Measurements from ENCODE around the gene DHX36. TPM values are rescaled to one million over a fixed set of nuclear protein-coding genes. Genes with fewer than 3 reads are reported as not detected.

Gene DHX36, protein sequence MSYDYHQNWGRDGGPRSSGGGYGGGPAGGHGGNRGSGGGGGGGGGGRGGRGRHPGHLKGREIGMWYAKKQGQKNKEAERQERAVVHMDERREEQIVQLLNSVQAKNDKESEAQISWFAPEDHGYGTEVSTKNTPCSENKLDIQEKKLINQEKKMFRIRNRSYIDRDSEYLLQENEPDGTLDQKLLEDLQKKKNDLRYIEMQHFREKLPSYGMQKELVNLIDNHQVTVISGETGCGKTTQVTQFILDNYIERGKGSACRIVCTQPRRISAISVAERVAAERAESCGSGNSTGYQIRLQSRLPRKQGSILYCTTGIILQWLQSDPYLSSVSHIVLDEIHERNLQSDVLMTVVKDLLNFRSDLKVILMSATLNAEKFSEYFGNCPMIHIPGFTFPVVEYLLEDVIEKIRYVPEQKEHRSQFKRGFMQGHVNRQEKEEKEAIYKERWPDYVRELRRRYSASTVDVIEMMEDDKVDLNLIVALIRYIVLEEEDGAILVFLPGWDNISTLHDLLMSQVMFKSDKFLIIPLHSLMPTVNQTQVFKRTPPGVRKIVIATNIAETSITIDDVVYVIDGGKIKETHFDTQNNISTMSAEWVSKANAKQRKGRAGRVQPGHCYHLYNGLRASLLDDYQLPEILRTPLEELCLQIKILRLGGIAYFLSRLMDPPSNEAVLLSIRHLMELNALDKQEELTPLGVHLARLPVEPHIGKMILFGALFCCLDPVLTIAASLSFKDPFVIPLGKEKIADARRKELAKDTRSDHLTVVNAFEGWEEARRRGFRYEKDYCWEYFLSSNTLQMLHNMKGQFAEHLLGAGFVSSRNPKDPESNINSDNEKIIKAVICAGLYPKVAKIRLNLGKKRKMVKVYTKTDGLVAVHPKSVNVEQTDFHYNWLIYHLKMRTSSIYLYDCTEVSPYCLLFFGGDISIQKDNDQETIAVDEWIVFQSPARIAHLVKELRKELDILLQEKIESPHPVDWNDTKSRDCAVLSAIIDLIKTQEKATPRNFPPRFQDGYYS
- 10 to 100 TPM; 73.1 to 74.0 TPM for total RNA-seq

DNA sequence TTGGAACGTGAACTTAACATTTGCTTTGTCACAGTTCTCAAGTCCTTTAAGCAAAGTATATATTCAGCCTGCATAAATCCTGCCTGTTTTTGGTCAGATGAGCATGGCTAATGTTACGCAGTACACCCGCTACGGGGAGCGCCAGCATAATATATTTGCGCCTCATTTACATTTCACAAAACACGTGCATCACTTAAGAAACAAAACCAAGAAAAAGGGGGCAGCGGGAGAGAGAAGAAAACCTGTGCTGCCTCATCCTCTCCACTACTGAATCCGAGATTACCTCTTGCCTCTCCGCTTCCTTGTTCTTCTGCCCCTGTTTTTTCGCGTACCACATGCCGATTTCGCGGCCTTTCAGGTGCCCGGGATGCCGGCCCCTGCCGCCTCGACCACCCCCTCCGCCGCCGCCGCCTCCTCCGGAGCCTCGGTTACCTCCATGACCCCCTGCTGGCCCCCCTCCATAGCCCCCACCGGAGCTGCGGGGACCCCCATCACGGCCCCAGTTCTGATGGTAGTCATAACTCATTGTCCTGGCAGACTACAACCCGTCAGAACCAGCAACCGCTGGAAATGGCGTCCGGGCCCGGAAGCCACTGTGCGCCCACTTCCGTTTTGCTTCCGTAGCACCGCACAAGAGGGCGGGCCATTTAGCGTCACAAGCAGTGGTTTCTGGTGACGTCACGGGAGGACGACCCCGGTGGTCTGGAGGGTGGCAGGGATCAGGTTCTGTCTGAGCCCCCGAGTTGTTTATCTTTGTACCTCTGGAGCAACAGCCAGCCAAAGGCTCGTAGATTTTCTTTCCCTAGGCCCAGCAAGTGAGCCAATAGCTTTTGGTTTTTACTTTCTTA, at the start of gene DHX36:
Gene DHX36, minus strand, starts transcription at position 597 of the 848 bp plus-strand sequence. Its CDS starts 71 bp downstream, at position 526.
- Mint-ChIP-seq H3K4me1 (peaks cover 27% of the 10 kb centered on the region), H3K4me3 (peak within 1 kb of the TSS; percentile 93), H3K27me3 (peaks cover 3% of the 10 kb centered on the region), H3K36me3 (ENCODE audit: low read depth) (peaks cover 19% of the 10 kb centered on the region), H3K27ac (peak within 1 kb of the TSS; percentile 98), H3K9me3 (no peaks in the 10 kb centered on the region)
- ChIA-PET CTCF (no interaction called here), POLR2A (interaction anchor here (0.6 to 1.7 kb wide), 10 partner anchors 8 to 1631 kb away, joined by 3 to 7 read pairs (median 4); no protein-coding TSS in a partner anchor)
- DNase-seq = peak; percentile 92

DNA sequence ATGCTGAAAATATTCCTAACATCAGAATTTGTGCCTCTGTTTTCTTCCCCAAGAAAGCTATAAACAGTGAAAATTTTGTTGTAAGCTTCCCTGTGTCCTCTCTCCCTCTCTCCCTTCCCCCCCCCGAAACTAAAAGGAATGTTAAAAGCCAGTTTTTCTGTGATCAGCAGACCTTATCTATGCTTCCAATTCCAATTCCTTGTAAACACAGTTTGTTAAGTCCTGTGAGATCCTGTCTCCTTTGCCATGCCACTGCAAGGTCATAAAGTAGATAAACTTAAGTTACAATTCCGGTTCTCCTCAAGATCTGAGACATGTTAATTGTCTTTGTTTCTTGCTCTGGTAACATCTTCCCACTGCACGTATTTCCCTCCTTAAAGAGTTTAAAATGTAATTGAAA, 42.9 kb upstream of the DHX36 start:
- Mint-ChIP-seq H3K4me1 (no peaks in the 10 kb centered on the region), H3K36me3 (ENCODE audit: low read depth) (no peaks in the 10 kb centered on the region), H3K27me3 (no peaks in the 10 kb centered on the region), H3K4me3 (no peak overlapping the region), H3K9me3 (no peaks in the 10 kb centered on the region), H3K27ac (no peak overlapping the region)
- POLR2A ChIA-PET = no interaction called here
- DNase-seq = no peak
- CTCF ChIA-PET = no interaction called here

DNA sequence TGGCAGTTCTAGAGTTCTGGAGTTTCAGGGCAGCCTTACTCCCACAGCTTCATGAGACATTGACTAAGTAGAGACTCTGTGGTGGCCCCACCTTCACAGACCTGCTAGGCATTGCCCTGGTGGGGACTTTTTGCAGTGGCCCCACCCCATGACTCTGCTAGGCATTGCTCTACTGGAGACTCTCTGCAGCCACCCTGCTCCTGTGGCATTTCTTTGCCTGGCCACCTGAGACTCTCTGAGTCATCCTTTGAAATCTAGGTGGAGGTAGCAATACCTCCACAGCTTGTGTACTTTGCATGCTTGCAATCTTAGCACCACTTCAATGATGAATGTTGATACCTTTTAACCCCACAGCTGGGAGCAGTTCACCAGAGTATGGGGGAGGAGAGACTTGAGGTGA, 40.6 kb upstream of the DHX36 start:
- H3K27me3 Mint-ChIP-seq = no peaks in the 10 kb centered on the region
- POLR2A ChIA-PET = no interaction called here
- no peaks in the 10 kb centered on the region for H3K4me1 Mint-ChIP-seq
- H3K9me3 Mint-ChIP-seq = no peaks in the 10 kb centered on the region
- CTCF ChIA-PET = no interaction called here
- no peak overlapping the region for H3K4me3 Mint-ChIP-seq
- DNase-seq = no peak
- H3K27ac Mint-ChIP-seq = no peak overlapping the region
- no peaks in the 10 kb centered on the region for H3K36me3 Mint-ChIP-seq (ENCODE audit: low read depth)

DNA sequence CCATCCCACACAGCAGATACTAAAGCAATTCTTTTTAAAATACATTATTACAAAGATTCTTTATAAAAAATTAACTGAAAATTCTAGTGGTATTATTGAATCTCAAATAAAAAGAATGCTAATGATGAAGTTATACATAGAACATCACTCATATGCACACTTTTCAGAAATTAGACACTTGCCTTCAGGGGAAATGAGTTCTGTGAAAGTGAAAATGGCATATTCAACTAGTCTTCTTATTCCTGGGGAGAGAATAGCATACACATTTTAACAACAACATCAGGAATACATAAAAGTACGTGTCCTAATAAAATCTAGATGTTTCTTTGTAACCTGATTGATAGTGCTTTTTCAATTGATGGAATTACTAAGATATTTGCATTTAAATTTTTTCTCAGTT, 36.8 kb upstream of the DHX36 start:
- no peak for DNase-seq
- H3K27me3 Mint-ChIP-seq = peaks cover under 1% of the 10 kb centered on the region
- CTCF ChIA-PET = no interaction called here
- no peak overlapping the region for H3K4me3 Mint-ChIP-seq
- POLR2A ChIA-PET = no interaction called here
- H3K9me3 Mint-ChIP-seq = peaks cover under 1% of the 10 kb centered on the region
- H3K4me1 Mint-ChIP-seq = no peaks in the 10 kb centered on the region
- H3K36me3 Mint-ChIP-seq (ENCODE audit: low read depth) = no peaks in the 10 kb centered on the region
- H3K27ac Mint-ChIP-seq = no peak overlapping the region

DNA sequence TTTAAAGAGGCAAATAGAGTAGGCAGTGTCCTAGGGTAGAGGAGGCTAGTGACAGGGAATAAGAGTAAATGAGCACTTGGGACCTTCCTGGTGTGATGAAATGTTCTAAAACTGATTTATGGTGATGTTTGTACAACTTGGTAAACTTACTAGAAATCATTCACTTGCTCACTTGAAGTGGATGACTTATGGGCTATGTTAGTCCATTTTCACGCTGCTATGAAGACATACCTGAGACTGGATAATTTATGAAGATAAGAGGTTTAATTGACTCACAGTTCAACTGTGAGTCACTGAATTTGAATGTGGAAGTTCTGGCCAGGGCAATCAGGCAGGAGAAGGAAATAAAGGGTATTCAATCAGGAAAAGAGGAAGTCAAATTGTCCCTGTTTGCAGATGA, 31.7 kb upstream of the DHX36 start:
- no peak for DNase-seq
- POLR2A ChIA-PET = no interaction called here
- H3K27ac Mint-ChIP-seq = no peak overlapping the region
- no peak overlapping the region for H3K4me3 Mint-ChIP-seq
- no peaks in the 10 kb centered on the region for H3K36me3 Mint-ChIP-seq (ENCODE audit: low read depth)
- H3K4me1 Mint-ChIP-seq = no peaks in the 10 kb centered on the region
- H3K9me3 Mint-ChIP-seq = peaks cover 5% of the 10 kb centered on the region
- H3K27me3 Mint-ChIP-seq = peaks cover 6% of the 10 kb centered on the region
- CTCF ChIA-PET = no interaction called here

DNA sequence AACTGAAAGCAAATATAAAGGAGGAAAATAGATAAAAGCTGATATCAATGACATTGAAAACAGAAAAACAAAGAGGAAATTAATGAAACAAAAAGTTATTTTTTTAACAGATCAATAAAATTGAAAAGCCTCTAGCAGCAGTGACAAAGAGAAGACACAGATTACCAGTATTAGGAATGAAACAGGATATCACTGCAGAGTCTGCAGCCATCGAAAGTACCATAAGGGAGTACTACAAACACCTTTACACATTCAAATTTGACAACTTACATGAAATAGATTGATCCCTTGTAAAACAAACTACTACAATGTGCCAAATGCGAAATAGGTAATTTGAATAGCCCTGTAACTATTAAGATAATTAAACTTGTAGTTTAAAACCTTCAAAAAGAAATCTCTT, 24.9 kb upstream of the DHX36 start:
- no peak for DNase-seq
- Mint-ChIP-seq H3K27me3 (peaks cover 13% of the 10 kb centered on the region), H3K4me1 (no peaks in the 10 kb centered on the region), H3K9me3 (no peaks in the 10 kb centered on the region), H3K4me3 (no peak overlapping the region), H3K36me3 (ENCODE audit: low read depth) (no peaks in the 10 kb centered on the region), H3K27ac (no peak overlapping the region)
- CTCF ChIA-PET = no interaction called here
- POLR2A ChIA-PET = no interaction called here

DNA sequence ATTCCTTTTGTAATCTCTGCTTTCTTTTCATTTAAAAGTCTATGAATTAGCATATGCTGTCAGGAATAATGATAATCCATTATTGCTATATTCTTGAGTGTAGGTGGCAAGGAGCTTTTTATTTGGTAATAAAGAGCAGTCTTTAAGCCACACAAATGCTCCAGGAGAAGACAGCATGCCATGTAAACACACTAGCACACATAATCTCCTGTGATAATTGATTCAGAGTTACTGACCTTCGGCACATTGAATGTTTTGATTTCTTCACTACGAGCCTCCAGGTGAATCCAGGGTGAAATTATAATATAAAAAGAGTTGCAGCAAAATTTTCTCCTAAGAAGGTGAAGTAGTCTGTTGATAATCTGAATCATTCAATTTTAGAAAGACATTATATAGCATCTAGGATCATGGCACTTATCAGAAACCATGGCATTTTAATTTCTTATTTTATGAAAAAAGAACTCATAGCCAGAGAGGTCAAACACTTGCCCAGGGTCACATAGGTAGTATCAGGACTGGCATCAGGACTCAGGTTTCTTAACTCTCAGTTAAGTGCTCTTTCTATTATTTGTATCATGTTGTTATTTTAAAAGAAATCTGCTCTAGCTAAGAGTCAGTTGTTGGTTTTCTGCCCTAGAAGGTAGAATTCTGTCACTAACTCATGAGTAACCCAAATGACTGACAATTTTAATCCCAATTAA, 21.3 kb upstream of the DHX36 start:
- no peak overlapping the region for H3K27ac Mint-ChIP-seq
- H3K4me3 Mint-ChIP-seq = no peak overlapping the region
- ChIA-PET CTCF (no interaction called here), POLR2A (no interaction called here)
- DNase-seq = no peak
- H3K36me3 Mint-ChIP-seq (ENCODE audit: low read depth) = no peaks in the 10 kb centered on the region
- no peaks in the 10 kb centered on the region for H3K9me3 Mint-ChIP-seq
- peaks cover 10% of the 10 kb centered on the region for H3K27me3 Mint-ChIP-seq
- no peaks in the 10 kb centered on the region for H3K4me1 Mint-ChIP-seq

DNA sequence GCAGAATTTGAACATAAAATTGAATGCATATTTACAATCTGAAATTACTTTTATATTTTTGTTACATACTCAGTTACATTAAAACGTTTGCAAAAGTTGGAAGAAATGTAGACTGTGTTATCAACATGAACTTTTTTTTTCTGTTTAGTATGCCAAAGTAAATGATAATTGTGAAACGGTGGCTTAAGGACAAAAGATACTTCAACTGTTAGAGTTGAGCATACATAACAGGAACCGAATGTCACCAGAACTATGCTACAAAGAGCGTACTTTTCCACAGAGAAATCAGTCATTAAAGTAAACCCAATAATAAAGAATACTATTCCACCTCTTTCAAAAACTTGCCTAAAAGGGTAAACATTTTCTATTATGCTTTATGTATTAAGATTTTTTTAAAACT, 14.3 kb upstream of the DHX36 start:
- H3K4me1 Mint-ChIP-seq = no peaks in the 10 kb centered on the region
- ChIA-PET POLR2A (no interaction called here), CTCF (no interaction called here)
- H3K36me3 Mint-ChIP-seq (ENCODE audit: low read depth) = no peaks in the 10 kb centered on the region
- H3K9me3 Mint-ChIP-seq = no peaks in the 10 kb centered on the region
- H3K27me3 Mint-ChIP-seq = peaks cover 11% of the 10 kb centered on the region
- no peak for DNase-seq
- H3K27ac Mint-ChIP-seq = no peak overlapping the region
- H3K4me3 Mint-ChIP-seq = no peak overlapping the region

DNA sequence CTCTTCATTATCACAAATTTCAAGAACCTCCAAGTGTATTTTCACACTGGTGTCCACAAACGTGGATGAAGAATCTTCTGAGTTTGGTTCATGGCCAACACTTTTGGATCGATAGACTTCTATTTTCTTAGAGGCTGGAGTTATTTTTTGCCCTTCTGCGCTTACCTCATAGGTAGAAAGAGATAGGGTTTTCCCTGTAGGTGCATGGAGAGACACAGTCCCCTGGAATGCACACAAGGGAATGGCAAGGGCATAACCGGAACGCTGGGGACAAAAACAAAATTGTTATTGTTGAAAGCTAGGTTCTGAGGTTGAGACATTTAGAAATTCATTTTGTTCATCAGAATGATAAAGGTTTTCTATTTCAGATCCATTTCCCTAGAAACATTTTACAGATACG, 13.7 kb upstream of the DHX36 start:
- no peak for DNase-seq
- ChIA-PET CTCF (no interaction called here), POLR2A (no interaction called here)
- H3K9me3 Mint-ChIP-seq = no peaks in the 10 kb centered on the region
- H3K4me3 Mint-ChIP-seq = no peak overlapping the region
- no peaks in the 10 kb centered on the region for H3K4me1 Mint-ChIP-seq
- H3K36me3 Mint-ChIP-seq (ENCODE audit: low read depth) = no peaks in the 10 kb centered on the region
- no peak overlapping the region for H3K27ac Mint-ChIP-seq
- H3K27me3 Mint-ChIP-seq = peaks cover 15% of the 10 kb centered on the region

DNA sequence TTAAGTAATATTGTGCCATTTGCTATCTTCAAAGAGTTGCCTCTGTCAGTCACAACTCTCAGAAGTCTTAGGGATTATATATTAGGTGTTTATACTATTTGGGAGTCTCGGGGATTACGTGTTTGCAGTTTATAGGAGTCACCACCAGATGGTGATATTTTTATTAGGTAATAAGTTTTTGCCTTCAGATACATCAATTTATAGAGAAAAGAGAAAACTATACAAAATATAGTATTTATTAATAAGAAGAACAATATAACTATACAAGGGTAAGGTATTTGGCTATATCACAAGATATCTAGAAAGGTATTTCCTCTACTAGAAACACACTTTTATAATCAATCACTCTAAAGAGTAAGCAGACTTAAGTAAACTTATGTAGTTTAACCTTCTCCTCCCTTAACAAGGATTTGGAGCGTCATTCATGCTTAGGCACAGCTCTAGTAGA, 10.7 kb upstream of the DHX36 start:
- ChIA-PET CTCF (no interaction called here), POLR2A (interaction anchor here (1.5 kb wide), 1 partner anchor 10 kb away, joined by 4 read pairs; the partner anchor contains the start of gene DHX36)
- no peak for DNase-seq
- peaks cover 18% of the 10 kb centered on the region for H3K27me3 Mint-ChIP-seq
- H3K27ac Mint-ChIP-seq = no peak overlapping the region
- no peaks in the 10 kb centered on the region for H3K36me3 Mint-ChIP-seq (ENCODE audit: low read depth)
- no peaks in the 10 kb centered on the region for H3K9me3 Mint-ChIP-seq
- H3K4me1 Mint-ChIP-seq = no peaks in the 10 kb centered on the region
- no peak overlapping the region for H3K4me3 Mint-ChIP-seq

DNA sequence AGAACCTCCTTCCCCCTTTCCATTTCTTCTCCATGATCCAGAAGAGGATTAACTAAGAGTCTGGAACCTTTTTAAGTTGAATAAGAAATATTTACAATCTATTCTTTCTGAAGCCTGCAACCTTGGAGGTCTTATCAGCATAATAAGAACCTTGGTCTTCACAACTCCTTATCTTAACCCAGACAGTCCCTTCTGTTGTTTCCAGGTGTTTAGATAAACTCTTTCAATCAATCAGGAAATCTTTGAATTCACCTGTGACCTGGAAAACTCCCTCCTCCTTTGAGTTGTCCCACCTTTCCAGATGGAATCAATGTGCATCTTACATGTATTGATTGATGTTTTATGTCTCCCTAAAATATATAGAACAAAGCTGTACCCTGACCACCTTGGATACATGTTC, 3.6 kb upstream of the DHX36 start:
- CTCF ChIA-PET = no interaction called here
- Mint-ChIP-seq H3K4me1 (peaks cover 11% of the 10 kb centered on the region), H3K27me3 (peaks cover 6% of the 10 kb centered on the region), H3K36me3 (ENCODE audit: low read depth) (peaks cover 3% of the 10 kb centered on the region), H3K27ac (no peak overlapping the region), H3K9me3 (no peaks in the 10 kb centered on the region), H3K4me3 (no peak overlapping the region)
- DNase-seq = no peak
- POLR2A ChIA-PET = no interaction called here

DNA sequence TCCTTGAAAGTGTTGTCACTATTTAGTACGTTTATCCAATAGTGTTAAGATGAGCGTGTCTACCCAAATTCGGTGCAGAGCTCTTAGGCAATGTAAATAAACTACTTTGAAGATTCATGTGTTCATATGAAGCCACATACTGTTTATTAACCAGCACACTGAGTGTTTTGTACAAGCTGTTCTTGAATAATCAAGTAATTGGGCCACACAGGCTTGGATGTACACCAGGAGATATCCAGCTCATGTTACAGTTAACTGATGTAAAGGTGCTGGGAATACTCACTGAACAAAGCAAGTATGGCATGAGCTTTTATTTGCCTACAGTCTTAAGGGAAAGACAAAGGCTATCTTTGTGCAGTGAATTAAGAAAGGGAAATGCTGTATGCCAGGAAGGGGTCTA, 632 bp upstream of the DHX36 start:
- no peak for DNase-seq
- Mint-ChIP-seq H3K4me3 (peak overlapping the region; percentile 93), H3K36me3 (ENCODE audit: low read depth) (peaks cover 19% of the 10 kb centered on the region), H3K27ac (peak overlapping the region; percentile 98), H3K9me3 (no peaks in the 10 kb centered on the region), H3K27me3 (peaks cover 3% of the 10 kb centered on the region), H3K4me1 (peaks cover 27% of the 10 kb centered on the region)
- POLR2A ChIA-PET = interaction anchor here (0.6 to 1.7 kb wide), 8 partner anchors 9 to 1546 kb away, joined by 3 to 7 read pairs (median 4); no protein-coding TSS in a partner anchor
- CTCF ChIA-PET = interaction anchor here (0.8 kb wide), 1 partner anchor 1481 kb away, joined by 3 read pairs; the partner anchor contains the start of gene C3orf33

Measured in activated CD4-positive, alpha-beta memory T cell treated with anti-CD3 and anti-CD28 coated beads, Interleukin-2, amount 10 ng/mL, durations not matched to agents 7 days and 5 days (primary cell).